Measurements from ENCODE around the gene MED13L. TPM values are rescaled to one million over a fixed set of nuclear protein-coding genes. Genes with fewer than 3 reads are reported as not detected.

MED13L gene
- total and polyA plus RNA-seq, 4 donors: 7.9 to 94.0 (median 37.7) TPM

GRCh38 chr12:116303929-116304328 is 26.4 kb upstream of the MED13L start:
- TF ChIP-seq, protein P1, sequence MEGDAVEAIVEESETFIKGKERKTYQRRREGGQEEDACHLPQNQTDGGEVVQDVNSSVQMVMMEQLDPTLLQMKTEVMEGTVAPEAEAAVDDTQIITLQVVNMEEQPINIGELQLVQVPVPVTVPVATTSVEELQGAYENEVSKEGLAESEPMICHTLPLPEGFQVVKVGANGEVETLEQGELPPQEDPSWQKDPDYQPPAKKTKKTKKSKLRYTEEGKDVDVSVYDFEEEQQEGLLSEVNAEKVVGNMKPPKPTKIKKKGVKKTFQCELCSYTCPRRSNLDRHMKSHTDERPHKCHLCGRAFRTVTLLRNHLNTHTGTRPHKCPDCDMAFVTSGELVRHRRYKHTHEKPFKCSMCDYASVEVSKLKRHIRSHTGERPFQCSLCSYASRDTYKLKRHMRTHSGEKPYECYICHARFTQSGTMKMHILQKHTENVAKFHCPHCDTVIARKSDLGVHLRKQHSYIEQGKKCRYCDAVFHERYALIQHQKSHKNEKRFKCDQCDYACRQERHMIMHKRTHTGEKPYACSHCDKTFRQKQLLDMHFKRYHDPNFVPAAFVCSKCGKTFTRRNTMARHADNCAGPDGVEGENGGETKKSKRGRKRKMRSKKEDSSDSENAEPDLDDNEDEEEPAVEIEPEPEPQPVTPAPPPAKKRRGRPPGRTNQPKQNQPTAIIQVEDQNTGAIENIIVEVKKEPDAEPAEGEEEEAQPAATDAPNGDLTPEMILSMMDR (IDR thresholded peaks at IDR 0.05; ENCODE audit: low read depth, low read length, missing input control): no peak
- no peak for TF ChIP-seq RXRA (IDR thresholded peaks at IDR 0.05)
- TF ChIP-seq, protein P2, sequence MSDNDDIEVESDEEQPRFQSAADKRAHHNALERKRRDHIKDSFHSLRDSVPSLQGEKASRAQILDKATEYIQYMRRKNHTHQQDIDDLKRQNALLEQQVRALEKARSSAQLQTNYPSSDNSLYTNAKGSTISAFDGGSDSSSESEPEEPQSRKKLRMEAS (IDR thresholded peaks at IDR 0.05): peak; percentile 19
- peak; percentile 7 to 18 for TF ChIP-seq RAD21 (IDR thresholded peaks at IDR 0.05)
- no peak for TF ChIP-seq JUND (IDR thresholded peaks at IDR 0.05)
- TF ChIP-seq SP1 (IDR thresholded peaks at IDR 0.05): no peak
- TF ChIP-seq HNF4A (conservative IDR thresholded peaks at IDR 0.05): peak; percentile 45 to 62
- no peak for TF ChIP-seq REST (IDR thresholded peaks at IDR 0.05)
- H3K36me3 ChIP-seq (ENCODE audit: control insufficient read depth in 4 of 4, insufficient read depth in 3 of 4, low read depth in 1 of 4, low read length in 3 of 4): no peaks in the 10 kb centered on the region
- peaks cover 2 to 16% (median 12%) of the 10 kb centered on the region in 4 donors for H3K4me1 ChIP-seq (ENCODE audit: control insufficient read depth in 4 of 4, insufficient read depth in 4 of 4, low read length in 3 of 4)
- no peaks in the 10 kb centered on the region for H3K9me3 ChIP-seq (ENCODE audit: control insufficient read depth in 4 of 4, low read length in 3 of 4)
- WGBS: 48% methylated on average over 2 of the region's 2 CpGs
- H3K9ac ChIP-seq (ENCODE audit: low read depth in 1 of 2, low read length in 2 of 2): no peak overlapping the region
- DNase-seq (ENCODE audit: low spot score): no peak
- no peaks in the 10 kb centered on the region for H3K27me3 ChIP-seq (ENCODE audit: control insufficient read depth in 4 of 4, insufficient read depth in 4 of 4, low read length in 3 of 4)
- H3K4me3 ChIP-seq (ENCODE audit: low read depth in 1 of 3, low read length in 3 of 3): no peak overlapping the region
- H3K27ac ChIP-seq (ENCODE audit: low read depth in 1 of 2, low read length in 2 of 2): no peak overlapping the region

DNA sequence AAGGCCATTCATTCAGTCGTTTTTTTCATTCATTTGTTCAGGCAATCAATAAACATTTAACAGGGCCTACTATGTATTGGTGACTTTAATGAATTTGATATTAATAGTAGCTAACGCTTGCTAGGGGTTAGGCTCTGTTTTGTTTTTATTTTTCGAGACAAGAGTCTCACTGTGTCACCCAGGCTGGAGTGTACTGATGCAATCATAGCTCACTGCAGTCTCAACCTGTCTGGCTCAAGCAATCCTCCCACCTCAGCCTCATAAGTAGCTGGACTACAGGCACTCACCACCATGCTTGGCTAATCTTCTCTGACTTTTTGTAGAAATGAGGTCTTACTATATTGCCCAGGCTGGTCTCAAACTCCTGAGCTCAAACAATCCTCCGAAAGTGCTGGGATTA is 25.6 kb upstream of the MED13L start:
- no peaks in the 10 kb centered on the region for H3K36me3 ChIP-seq (ENCODE audit: control insufficient read depth in 4 of 4, insufficient read depth in 3 of 4, low read depth in 1 of 4, low read length in 3 of 4)
- H3K27me3 ChIP-seq (ENCODE audit: control insufficient read depth in 4 of 4, insufficient read depth in 4 of 4, low read length in 3 of 4): no peaks in the 10 kb centered on the region
- H3K4me3 ChIP-seq (ENCODE audit: low read depth in 1 of 3, low read length in 3 of 3): no peak overlapping the region
- TF ChIP-seq, protein P2 (IDR thresholded peaks at IDR 0.05): no peak
- no peak for TF ChIP-seq GABPA (IDR thresholded peaks at IDR 0.05 in 1 of 2, conservative IDR thresholded peaks at IDR 0.05 in 1 of 2)
- no peak for TF ChIP-seq RAD21 (IDR thresholded peaks at IDR 0.05)
- TF ChIP-seq SP1 (IDR thresholded peaks at IDR 0.05): no peak
- TF ChIP-seq EGR1 (IDR thresholded peaks at IDR 0.05; ENCODE audit: low read depth in 2 of 2): no peak
- no peak for TF ChIP-seq HNF4A (conservative IDR thresholded peaks at IDR 0.05)
- TF ChIP-seq FOXA2 (IDR thresholded peaks at IDR 0.05): no peak
- TF ChIP-seq FOXA1 (IDR thresholded peaks at IDR 0.05): no peak
- TF ChIP-seq, protein P1 (IDR thresholded peaks at IDR 0.05; ENCODE audit: low read depth, low read length, missing input control): no peak
- TF ChIP-seq, protein P3, sequence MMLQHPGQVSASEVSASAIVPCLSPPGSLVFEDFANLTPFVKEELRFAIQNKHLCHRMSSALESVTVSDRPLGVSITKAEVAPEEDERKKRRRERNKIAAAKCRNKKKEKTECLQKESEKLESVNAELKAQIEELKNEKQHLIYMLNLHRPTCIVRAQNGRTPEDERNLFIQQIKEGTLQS (IDR thresholded peaks at IDR 0.05): no peak
- no peak for TF ChIP-seq YY1 (IDR thresholded peaks at IDR 0.05)
- TF ChIP-seq RXRA (IDR thresholded peaks at IDR 0.05): no peak
- TF ChIP-seq REST (IDR thresholded peaks at IDR 0.05): no peak
- TF ChIP-seq NR2F2 (IDR thresholded peaks at IDR 0.05): no peak
- TF ChIP-seq TAF1 (conservative IDR thresholded peaks at IDR 0.05): no peak
- TF ChIP-seq, protein P4, sequence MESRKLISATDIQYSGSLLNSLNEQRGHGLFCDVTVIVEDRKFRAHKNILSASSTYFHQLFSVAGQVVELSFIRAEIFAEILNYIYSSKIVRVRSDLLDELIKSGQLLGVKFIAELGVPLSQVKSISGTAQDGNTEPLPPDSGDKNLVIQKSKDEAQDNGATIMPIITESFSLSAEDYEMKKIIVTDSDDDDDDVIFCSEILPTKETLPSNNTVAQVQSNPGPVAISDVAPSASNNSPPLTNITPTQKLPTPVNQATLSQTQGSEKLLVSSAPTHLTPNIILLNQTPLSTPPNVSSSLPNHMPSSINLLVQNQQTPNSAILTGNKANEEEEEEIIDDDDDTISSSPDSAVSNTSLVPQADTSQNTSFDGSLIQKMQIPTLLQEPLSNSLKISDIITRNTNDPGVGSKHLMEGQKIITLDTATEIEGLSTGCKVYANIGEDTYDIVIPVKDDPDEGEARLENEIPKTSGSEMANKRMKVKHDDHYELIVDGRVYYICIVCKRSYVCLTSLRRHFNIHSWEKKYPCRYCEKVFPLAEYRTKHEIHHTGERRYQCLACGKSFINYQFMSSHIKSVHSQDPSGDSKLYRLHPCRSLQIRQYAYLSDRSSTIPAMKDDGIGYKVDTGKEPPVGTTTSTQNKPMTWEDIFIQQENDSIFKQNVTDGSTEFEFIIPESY (IDR thresholded peaks at IDR 0.05): no peak
- TF ChIP-seq HNF4G (IDR thresholded peaks at IDR 0.05): no peak
- TF ChIP-seq JUND (IDR thresholded peaks at IDR 0.05): no peak
- H3K27ac ChIP-seq (ENCODE audit: low read depth in 1 of 2, low read length in 2 of 2): no peak overlapping the region
- no peak for DNase-seq (ENCODE audit: low spot score)
- H3K9me3 ChIP-seq (ENCODE audit: control insufficient read depth in 4 of 4, low read length in 3 of 4): no peaks in the 10 kb centered on the region
- WGBS: 83% methylated on average over 4 of the region's 4 CpGs
- H3K9ac ChIP-seq (ENCODE audit: low read depth in 1 of 2, low read length in 2 of 2): no peak overlapping the region
- H3K4me1 ChIP-seq (ENCODE audit: control insufficient read depth in 4 of 4, insufficient read depth in 4 of 4, low read length in 3 of 4): peaks cover 2 to 12% (median 8%) of the 10 kb centered on the region in 4 donors
